HepG2 (cell line): Measurements from ENCODE around the gene MYADML2. TPM values are rescaled to one million over a fixed set of nuclear protein-coding genes. Genes with fewer than 3 reads are reported as not detected.
A peak's percentile ranks its signal among the peaks of the same experiment; 100 is the strongest.

Experiments
- ATAC-seq: fragments of 200-7000 bp; cut with Tn5 transposase; 3 replicates; pipeline ENCODE4 v1.9.1; 2020; ENCODE audit warnings: mild to moderate bottlenecking, moderate library complexity
- BruUV-seq: library from RNA; stranded (reverse); fragments of 400-500 nt; replicated peaks from 2 replicates; lab custom pipeline; 2021; lab: Mats Ljungman, UMichigan
- CTCF ChIA-PET: fragments of 300-600 bp; formaldehyde crosslinking; extraction: SDS; loops from one replicate; lab custom pipeline; 2021; ENCODE audit warnings: low total read pairs, inconsistent platforms, low intra/inter-chr PET ratio; lab: Yijun Ruan, JAX
- POLR2A ChIA-PET: fragments of 350-600 bp; sonication (Branson Sonifier 250); formaldehyde crosslinking; loops from one replicate; lab custom pipeline; 2020; ENCODE audit warnings: antibody characterized with exemption, inconsistent platforms; lab: Yijun Ruan, JAX
- DNase-seq: peaks from one replicate; pipeline ENCODE4 v3.0.0-alpha.2; 2015; ENCODE audit warnings: low spot score
- FAIRE-seq: peaks from 3 replicates; lab custom pipeline; 2011; peaks lifted over from hg19 to GRCh38; lab: Jason Lieb, UNC
- H2AFZ ChIP-seq: one replicate; pipeline ENCODE4 v1.6.1; 2011; ENCODE audit warnings: low read length, inconsistent platforms
- H3K27ac ChIP-seq: fragments of 300-600 bp; 3 replicates; pipeline ENCODE4 v1.8.0; 2011; ENCODE audit warnings: mixed run types, mild to moderate bottlenecking, mixed read lengths, low read length, inconsistent platforms; ENCODE audit not compliant: insufficient read depth; ENCODE audit errors: extremely low read length
- H3K27me3 ChIP-seq, 2 experiments: fragments of 200-600 bp in 1 of 2; 2 replicates in 1 of 2; 3 replicates in 1 of 2; pipeline versions ENCODE4 v1.6.0 to v1.8.0; 2011; ENCODE audit warnings: low read length in 2 of 2, mild to moderate bottlenecking in 2 of 2, moderate library complexity in 2 of 2, inconsistent platforms in 1 of 2; ENCODE audit not compliant: insufficient read depth in 2 of 2, control insufficient read depth in 1 of 2
- H3K36me3 ChIP-seq, 2 experiments: fragments of 200-600 bp in 1 of 2; replicated peaks in 1 of 2; 2 replicates in 1 of 2; 3 replicates in 1 of 2; pipeline versions ENCODE4 v1.5.1 to v1.8.0; 2011; ENCODE audit warnings: low read length in 2 of 2, inconsistent platforms in 1 of 2; ENCODE audit not compliant: insufficient read depth in 2 of 2, control insufficient read depth in 1 of 2
- H3K4me1 ChIP-seq: 2 replicates; pipeline ENCODE4 v1.5.1; 2012; ENCODE audit warnings: low read length, inconsistent platforms; ENCODE audit not compliant: insufficient read depth
- H3K4me2 ChIP-seq: 2 replicates; pipeline ENCODE4 v1.6.0; 2011; ENCODE audit warnings: low read depth, low read length, inconsistent platforms
- H3K4me3 ChIP-seq, 3 experiments: fragments of 200-600 bp in 1 of 3; sonication (generic), shearing (Covaris generic) in 1 of 3; replicated peaks in 1 of 3; 2 replicates each; pipeline ENCODE4 v1.5.1; 2011 to 2016; ENCODE audit warnings: low read length in 3 of 3, inconsistent platforms in 2 of 3, low read depth in 2 of 3, mild to moderate bottlenecking in 2 of 3, control low read depth in 1 of 3, mixed read lengths in 1 of 3; ENCODE audit not compliant: insufficient read depth in 1 of 3
- H3K79me2 ChIP-seq: one replicate; pipeline ENCODE4 v1.6.1; 2011; ENCODE audit warnings: low read length, inconsistent platforms; ENCODE audit not compliant: insufficient read depth
- H3K9ac ChIP-seq: 2 replicates; pipeline ENCODE4 v1.6.0; 2011; ENCODE audit warnings: mild to moderate bottlenecking, low read depth, low read length, inconsistent platforms; ENCODE audit not compliant: insufficient read depth
- H3K9me3 ChIP-seq: 2 replicates; pipeline ENCODE4 v1.5.1; 2012; ENCODE audit warnings: mild to moderate bottlenecking, low read length
- H4K20me1 ChIP-seq: 2 replicates; pipeline ENCODE4 v1.6.0; 2011; ENCODE audit warnings: inconsistent platforms, mild to moderate bottlenecking, low read length, moderate library complexity; ENCODE audit not compliant: insufficient read depth
- CBX1 ChIP-seq: IDR thresholded peaks from one replicate; pipeline ENCODE4 v1.6.1; 2016; ENCODE audit warnings: antibody characterized with exemption, low read depth
- EED ChIP-seq: sonication (generic); formaldehyde crosslinking; IDR thresholded peaks from 2 replicates; pipeline ENCODE4 v1.5.0; 2020; ENCODE audit warnings: mild to moderate bottlenecking, missing genetic modification reagents
- KDM6A ChIP-seq: IDR thresholded peaks from 2 replicates; pipeline ENCODE4 v1.6.1; 2016; ENCODE audit warnings: low read depth
- NCOA1 ChIP-seq: sonication (generic); formaldehyde crosslinking; IDR thresholded peaks from 2 replicates; pipeline ENCODE4 v1.9.0; 2021; ENCODE audit warnings: missing genetic modification reagents
- RBM22 ChIP-seq: fragments of 200-400 bp; formaldehyde crosslinking; optimal IDR thresholded peaks from 2 replicates; pipeline ENCODE3; 2017; ENCODE audit warnings: mild to moderate bottlenecking, low read length, moderate library complexity
- REPIN1 ChIP-seq: sonication (generic); formaldehyde crosslinking; IDR thresholded peaks from 2 replicates; pipeline ENCODE4 v1.8.0; 2022; ENCODE audit warnings: missing genetic modification reagents, low read depth, mild to moderate bottlenecking, borderline replicate concordance
- ZBTB42 ChIP-seq: sonication (generic); formaldehyde crosslinking; IDR thresholded peaks from 2 replicates; pipeline ENCODE4 v1.5.0; 2020; ENCODE audit warnings: mild to moderate bottlenecking, missing genetic modification reagents
- ZNF317 ChIP-seq: sonication (generic); formaldehyde crosslinking; IDR thresholded peaks from 2 replicates; pipeline ENCODE4 v1.5.0; 2020; ENCODE audit warnings: mild to moderate bottlenecking, missing genetic modification reagents
- ZNF331 ChIP-seq: sonication (generic); formaldehyde crosslinking; IDR thresholded peaks from 2 replicates; pipeline ENCODE4 v1.4.0; 2020; ENCODE audit warnings: missing genetic modification reagents
- ZNF570 ChIP-seq: sonication (generic); formaldehyde crosslinking; IDR thresholded peaks from 2 replicates; pipeline ENCODE4 v1.4.0; 2020; ENCODE audit warnings: mild to moderate bottlenecking, missing genetic modification reagents, borderline replicate concordance
- ZNF713 ChIP-seq: sonication (generic); formaldehyde crosslinking; IDR thresholded peaks from 2 replicates; pipeline ENCODE4 v1.4.0; 2020; ENCODE audit warnings: mild to moderate bottlenecking, missing genetic modification reagents
- ZNF781 ChIP-seq: sonication (generic); formaldehyde crosslinking; IDR thresholded peaks from 2 replicates; pipeline ENCODE4 v1.5.1; 2020; ENCODE audit warnings: borderline replicate concordance, mild to moderate bottlenecking, missing genetic modification reagents; ENCODE audit errors: not compliant biosample characterization
- ZNF883 ChIP-seq: sonication (generic); formaldehyde crosslinking; IDR thresholded peaks from 2 replicates; pipeline ENCODE4 v1.5.1; 2020; ENCODE audit warnings: mild to moderate bottlenecking, missing genetic modification reagents; ENCODE audit errors: not compliant biosample characterization
- ZXDC ChIP-seq: sonication (generic); formaldehyde crosslinking; IDR thresholded peaks from 2 replicates; pipeline ENCODE4 v1.5.0; 2020; ENCODE audit warnings: mild to moderate bottlenecking, missing genetic modification reagents
- WGBS: methylation state at CpG from one replicate; pipeline ENCODE4 v1.1.6; 2017; ENCODE audit warnings: low lambda C conversion rate; 5-methylcytosine and 5-hydroxymethylcytosine counted together
- in situ Hi-C: cut with HindIII; loops from 2 replicates; pipeline ENCODE4 v1.10.0; 2017; ENCODE audit warnings: low pct_unique_long_range_greater_than_20kb; ENCODE audit not compliant: extremely low pct_ligation_motif_present
- intact Hi-C: fragments of 100-400 bp; cut with micrococcal nuclease; formaldehyde crosslinking; loops from one replicate; pipeline ENCODE4 v1.10.0; 2022; ENCODE audit not compliant: unreplicated experiment
- polyA plus RNA-seq, 8 experiments: library from polyadenylated mRNA; depleted of rRNA in 3 of 8; stranded (reverse) in 7 of 8; unstranded in 1 of 8; fragments of >200 nt; fragmentation: Illumina TruSeq in 4 of 8; extraction: Trizol in 4 of 8; gene quantifications; 2 replicates each; pipeline versions ENCODE4 v1.2.1 to v1.2.3, GENCODE V29; 2011 to 2016; ENCODE audit warnings: low read depth in 4 of 8, missing spikeins in 1 of 8, mixed read lengths in 1 of 8; ENCODE audit not compliant: insufficient read depth in 1 of 8
- total RNA-seq, 5 experiments: library from RNA; depleted of rRNA; stranded (reverse); fragments of >200 nt; fragmentation: Illumina TruSeq; extraction: Trizol; gene quantifications; 2 replicates each; pipeline ENCODE4 v1.2.3, GENCODE V29; 2016; ENCODE audit warnings: low read depth in 1 of 5
- TF ChIP-seq, protein P1 (sequence below): sonication (generic); formaldehyde crosslinking; IDR thresholded peaks from 2 replicates; pipeline ENCODE4 v1.4.0; 2020; ENCODE audit warnings: missing genetic modification reagents, borderline replicate concordance
- TF ChIP-seq, protein P2 (sequence below): sonication (generic); formaldehyde crosslinking; IDR thresholded peaks from 2 replicates; pipeline ENCODE4 v1.4.0; 2020; ENCODE audit warnings: mild to moderate bottlenecking, missing genetic modification reagents

Gene MYADML2
- total and polyA plus RNA-seq, 2 of the 13 experiments (the other 11 are each of a cell fraction or from before 2014, with no cell fraction given): not detected

- Histone ChIP-seq H3K36me3 (0 out of 5 replicates have a peak, but pooled peaks cover 0 to 3% of the 10 kb centered on the region in 2 experiments), H3K27ac (peak overlapping the region; percentile 97), H3K79me2 (peaks cover 57% of the 10 kb centered on the region), H3K4me1 (peaks cover 99% of the 10 kb centered on the region), H3K4me3 (peak overlapping the region; percentile 53 to 80 (median 55)), H2AFZ (no peak overlapping the region), H4K20me1 (no peaks in the 10 kb centered on the region), H3K27me3 (no peaks in the 10 kb centered on the region), H3K9me3 (no peaks in the 10 kb centered on the region), H3K4me2 (peak overlapping the region; percentile 99), H3K9ac (peak overlapping the region; percentile 96)
- POLR2A ChIA-PET: interaction anchor here (0.6 to 16.1 kb wide), 30 partner anchors 8 to 268 kb away, joined by 3 to 470 read pairs (median 5); partner anchors contain the start of genes ASPSCR1, CENPX, DCXR and LRRC45
- ATAC-seq (peak; percentile 2), FAIRE-seq (no peak), DNase-seq (peak; percentile 81)
- CTCF ChIA-PET: interaction anchor here (1.0 to 5.6 kb wide), 3 partner anchors 24 to 36 kb away, joined by 4 to 73 read pairs (median 6); partner anchors contain the start of gene NOTUM
- in situ Hi-C loops: loop anchor here (5.0 kb wide), 1 partner anchor 38 kb away; no protein-coding TSS in a partner anchor
- intact Hi-C loops: loop anchor here (2.0 kb wide), 1 partner anchor 35 kb away; the partner anchor contains the start of gene NOTUM
- 13% methylated on average over 20 of the region's 29 CpGs for WGBS
- BruUV-seq: no TSS peak
- TF ChIP-seq ZNF570 (no peak), KDM6A (CRISPR knock-in tag) (no peak; the same call in 1 of the 2 replicates), ZNF883 (CRISPR knock-in tag) (peak; percentile 94), ZNF331 (CRISPR knock-in tag) (peak; percentile 43), ZXDC (CRISPR knock-in tag) (peak; percentile 16; the same call in 1 of the 2 replicates), RBM22 (peak; percentile 96), NCOA1 (CRISPR knock-in tag) (peak; percentile 27; the same call in 1 of the 2 replicates), CBX1 (peak; percentile 43), ZNF317 (no peak), ZNF781 (CRISPR knock-in tag) (no peak), REPIN1 (CRISPR knock-in tag) (no peak), EED (CRISPR knock-in tag) (peak; percentile 88), ZBTB42 (CRISPR knock-in tag) (0 out of 2 replicates have a peak, but pooled peaks have one; percentile 31), ZNF713 (CRISPR knock-in tag) (peak; percentile 78; the same call in 1 of the 2 replicates)
- TF ChIP-seq, protein P1, sequence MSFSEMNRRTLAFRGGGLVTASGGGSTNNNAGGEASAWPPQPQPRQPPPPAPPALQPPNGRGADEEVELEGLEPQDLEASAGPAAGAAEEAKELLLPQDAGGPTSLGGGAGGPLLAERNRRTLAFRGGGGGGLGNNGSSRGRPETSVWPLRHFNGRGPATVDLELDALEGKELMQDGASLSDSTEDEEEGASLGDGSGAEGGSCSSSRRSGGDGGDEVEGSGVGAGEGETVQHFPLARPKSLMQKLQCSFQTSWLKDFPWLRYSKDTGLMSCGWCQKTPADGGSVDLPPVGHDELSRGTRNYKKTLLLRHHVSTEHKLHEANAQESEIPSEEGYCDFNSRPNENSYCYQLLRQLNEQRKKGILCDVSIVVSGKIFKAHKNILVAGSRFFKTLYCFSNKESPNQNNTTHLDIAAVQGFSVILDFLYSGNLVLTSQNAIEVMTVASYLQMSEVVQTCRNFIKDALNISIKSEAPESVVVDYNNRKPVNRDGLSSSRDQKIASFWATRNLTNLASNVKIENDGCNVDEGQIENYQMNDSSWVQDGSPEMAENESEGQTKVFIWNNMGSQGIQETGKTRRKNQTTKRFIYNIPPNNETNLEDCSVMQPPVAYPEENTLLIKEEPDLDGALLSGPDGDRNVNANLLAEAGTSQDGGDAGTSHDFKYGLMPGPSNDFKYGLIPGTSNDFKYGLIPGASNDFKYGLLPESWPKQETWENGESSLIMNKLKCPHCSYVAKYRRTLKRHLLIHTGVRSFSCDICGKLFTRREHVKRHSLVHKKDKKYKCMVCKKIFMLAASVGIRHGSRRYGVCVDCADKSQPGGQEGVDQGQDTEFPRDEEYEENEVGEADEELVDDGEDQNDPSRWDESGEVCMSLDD (CRISPR knock-in tag): 0 out of 2 replicates have a peak, but pooled peaks have one; percentile 3
- TF ChIP-seq, protein P2, sequence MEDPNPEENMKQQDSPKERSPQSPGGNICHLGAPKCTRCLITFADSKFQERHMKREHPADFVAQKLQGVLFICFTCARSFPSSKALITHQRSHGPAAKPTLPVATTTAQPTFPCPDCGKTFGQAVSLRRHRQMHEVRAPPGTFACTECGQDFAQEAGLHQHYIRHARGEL (CRISPR knock-in tag): peak; percentile 66; the same call in 1 of the 2 replicates
These were observed 48.6 kb upstream of the MYADML2 start for GRCh38 chr17:81995463-81996231.
